GM20000 (cell line): Measurements from ENCODE around the gene PFKFB2.

Experiments
- DNase-seq: peaks from one replicate; pipeline ENCODE4 v3.0.0; 2012; ENCODE audit warnings: low spot score
- CTCF ChIP-seq: IDR thresholded peaks from 2 replicates; pipeline ENCODE4 v1.5.1; 2012; ENCODE audit warnings: mild to moderate bottlenecking, control low read depth; ENCODE audit errors: extremely low read depth, missing control alignments

Gene PFKFB2

DNA sequence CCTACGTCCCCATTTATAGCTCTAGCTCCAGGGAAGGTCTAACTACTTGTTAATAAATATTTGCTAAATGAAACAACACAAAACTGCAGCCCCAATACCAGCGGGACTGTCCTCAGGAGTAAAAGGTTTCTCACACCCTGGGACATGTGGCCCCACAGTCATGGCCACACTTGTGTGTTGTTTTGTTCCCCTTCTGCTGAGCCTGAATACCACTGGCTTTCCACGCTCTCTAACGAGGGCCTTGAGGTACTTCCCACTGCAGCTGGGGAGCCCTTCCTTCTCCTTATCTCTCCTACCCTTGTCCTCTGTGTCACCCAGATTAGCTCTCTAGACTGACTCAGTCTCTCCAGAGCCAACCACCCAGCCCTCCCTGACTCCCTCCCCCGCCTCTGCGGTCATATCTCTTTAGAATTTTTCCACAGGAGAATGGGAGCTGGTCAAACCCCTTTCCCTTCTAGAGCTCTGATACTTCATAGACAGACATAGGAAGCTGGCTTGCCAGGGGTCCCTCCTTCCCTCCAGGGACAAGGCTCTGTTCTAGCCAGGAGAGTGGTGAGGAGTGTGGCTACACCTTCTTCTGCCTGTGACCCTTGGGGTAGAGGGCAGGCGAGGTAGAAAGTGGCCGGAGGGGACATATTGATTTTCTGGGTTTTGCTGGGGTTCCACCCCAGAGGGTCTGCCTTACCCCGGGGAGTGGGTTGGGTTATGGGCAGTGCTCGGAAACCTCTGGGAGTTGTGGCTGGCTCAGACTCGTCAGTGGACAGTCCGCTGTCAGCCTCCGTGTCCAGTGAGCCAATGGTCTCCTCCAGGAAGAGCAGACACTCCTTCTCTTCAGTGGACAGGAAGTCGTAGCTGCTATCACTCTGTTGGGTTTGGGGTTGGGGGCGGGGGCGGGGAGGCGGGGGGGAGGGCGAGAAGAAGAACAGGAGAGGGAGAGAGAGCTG lies 28.6 kb upstream of the PFKFB2 start:
- DNase-seq: no peak
- TF ChIP-seq CTCF: no peak

DNA sequence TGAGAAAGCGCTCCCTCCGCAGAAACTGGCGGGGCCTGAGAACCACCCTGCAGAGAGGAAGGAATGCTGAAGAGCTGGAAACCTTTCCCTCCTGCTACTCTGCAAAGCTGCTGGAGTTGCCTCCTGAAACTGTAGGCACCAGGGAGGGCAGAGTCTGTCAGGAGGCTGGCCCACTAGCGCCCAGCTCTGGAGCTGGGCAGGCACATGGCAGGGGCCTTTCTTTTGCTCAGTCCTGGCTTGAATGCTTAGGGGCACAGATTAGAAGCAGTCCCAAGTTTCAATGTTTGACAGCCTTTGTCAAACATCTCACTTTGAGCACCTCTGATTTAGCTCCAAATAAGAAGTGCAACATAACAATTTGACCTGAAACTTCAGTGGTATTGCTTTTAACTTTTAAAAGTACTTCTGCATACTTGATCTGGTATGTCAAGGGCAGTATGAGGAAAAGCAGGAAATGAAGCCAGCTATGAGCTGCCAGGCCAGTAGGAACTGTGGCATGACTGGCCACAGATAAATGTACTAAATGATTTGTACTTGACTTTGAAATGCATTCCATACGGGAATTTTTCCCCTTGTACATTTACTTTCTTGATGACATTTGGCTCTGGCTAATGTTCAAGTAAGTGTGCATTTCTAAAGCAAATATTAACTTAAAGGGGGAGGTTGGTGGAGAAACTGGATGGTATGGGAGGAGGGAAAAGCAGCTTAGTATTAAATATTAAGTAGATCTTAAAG lies 27.8 kb upstream of the PFKFB2 start:
- no peak for TF ChIP-seq CTCF
- no peak for DNase-seq

- TF ChIP-seq CTCF: no peak
- no peak for DNase-seq
Measured at GRCh38 chr1:207026104-207026534, 27.0 kb upstream of the PFKFB2 start.

- no peak for DNase-seq
Measured at GRCh38 chr1:207027206-207027777, 25.8 kb upstream of the PFKFB2 start.

GRCh38 chr1:207027921-207028320 lies 25.2 kb upstream of the PFKFB2 start:
- DNase-seq: no peak
- no peak for TF ChIP-seq CTCF

More at GRCh38 chr1:207027206-207027777, 25.8 kb upstream of the PFKFB2 start:
- TF ChIP-seq CTCF: no peak

DNA sequence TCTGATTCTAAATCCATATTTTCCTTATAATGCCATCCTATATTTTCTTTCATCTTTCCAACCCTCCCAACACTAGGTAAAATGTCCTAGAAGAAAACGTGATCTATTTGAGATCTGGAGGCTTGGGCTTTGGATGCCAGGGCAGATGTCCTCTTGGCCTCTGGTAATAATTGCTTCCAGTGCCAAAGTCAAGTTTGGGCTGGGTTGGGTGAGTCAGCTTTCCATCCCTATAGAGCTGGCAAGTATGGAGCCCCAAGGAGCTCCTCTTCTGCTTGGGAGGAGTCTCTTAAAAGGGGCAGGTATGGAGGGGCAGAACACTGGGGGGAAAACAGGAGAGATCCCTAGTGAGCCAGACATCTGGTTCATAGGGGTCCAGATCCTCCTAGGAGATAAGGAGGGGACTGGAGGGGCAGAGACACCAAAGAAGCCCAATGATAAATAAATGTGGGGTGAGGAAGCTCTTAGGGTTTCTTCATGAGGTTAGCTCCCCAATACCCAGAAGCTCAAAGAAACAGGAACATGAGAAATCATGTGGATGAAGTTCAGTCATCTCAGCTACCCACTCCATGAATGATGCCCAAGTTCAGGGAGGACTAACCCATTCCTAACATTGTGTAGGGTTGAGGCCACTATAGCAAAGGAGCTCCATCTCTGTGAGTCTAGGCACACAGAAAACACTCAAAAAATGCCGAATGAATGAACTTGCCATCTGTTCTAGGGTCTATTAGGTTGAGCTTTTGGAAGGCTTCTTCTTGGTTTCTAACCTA lies 24.0 kb upstream of the PFKFB2 start:
- no peak for DNase-seq
- no peak for TF ChIP-seq CTCF
